ENCODE data around the gene OR7G3.

OR7G3 gene

DNA sequence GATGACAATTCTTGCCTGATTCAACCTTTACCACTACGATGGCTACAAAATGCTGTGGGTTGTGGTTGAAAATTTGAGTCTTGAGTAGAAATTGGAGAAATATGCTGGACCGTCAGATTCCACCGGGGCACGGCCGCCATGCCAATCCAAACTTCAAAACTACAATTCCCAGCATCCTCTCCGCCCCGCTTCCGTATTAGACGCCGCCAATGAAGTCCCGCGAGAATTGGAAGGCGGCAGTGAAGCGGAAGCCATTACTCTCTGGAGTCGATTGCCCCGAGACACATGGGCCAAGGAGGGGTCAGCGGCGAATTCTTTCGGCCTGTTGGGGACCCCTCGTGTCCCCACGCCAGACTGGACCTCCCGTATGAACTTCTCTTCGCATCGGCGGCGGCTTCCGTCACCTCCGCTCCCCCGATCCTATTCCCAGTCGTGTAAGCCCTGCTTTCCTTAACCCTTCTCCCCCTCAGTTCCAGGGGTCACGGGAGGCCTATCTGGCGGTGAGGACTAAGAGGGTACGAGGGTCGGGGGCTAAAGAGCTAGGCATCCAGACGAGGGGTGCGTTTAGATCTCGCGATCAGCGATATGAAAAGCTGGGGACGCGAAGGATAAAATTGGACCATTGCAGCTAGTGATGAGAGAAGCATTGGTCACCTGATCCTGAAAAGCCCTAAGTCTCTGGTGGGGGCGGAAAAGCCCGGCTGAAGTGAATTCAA lies 13.6 kb upstream of the OR7G3 start, which contains the start of gene ZNF317:
ZNF317 (plus strand) TSS at position 239 of the 716 bp plus-strand sequence. CDS start 15,620 bp downstream, outside the sequence.
- peak; percentile 61 for TF ChIP-seq POLR2A (IDR thresholded peaks at IDR 0.05; ENCODE audit: low read depth, low read length)
- DNase-seq (ENCODE audit: insufficient read length, low spot score): peak; percentile 58
- FAIRE-seq: peak; percentile 90

DNA sequence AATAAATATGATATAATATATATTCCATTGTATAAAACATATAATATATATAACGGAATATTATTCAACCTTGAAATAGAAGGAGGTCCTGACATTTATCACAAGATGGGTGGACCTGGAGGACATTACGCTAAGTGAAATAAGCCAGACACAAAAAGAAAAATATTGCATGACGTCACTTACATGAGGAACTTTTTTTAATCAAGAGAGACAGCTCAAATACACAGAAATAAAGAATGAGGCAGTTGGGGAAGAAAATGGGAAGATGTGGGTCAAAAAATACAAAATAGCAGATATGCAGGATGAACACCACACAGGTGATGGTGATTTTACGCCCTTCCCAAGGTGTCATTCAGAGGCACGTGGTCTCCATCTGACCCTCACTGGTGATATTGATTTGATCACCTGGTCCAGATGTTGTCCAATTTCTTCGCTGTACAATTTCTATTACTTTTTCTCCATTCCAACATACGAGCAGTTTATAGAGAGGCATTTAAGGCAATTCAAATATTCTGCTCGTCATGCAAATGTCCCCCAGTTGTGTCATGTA lies 12.9 kb upstream of the OR7G3 start:
- FAIRE-seq (no peak), DNase-seq (ENCODE audit: insufficient read length, low spot score) (no peak)
- TF ChIP-seq POLR2A (IDR thresholded peaks at IDR 0.05; ENCODE audit: low read depth, low read length): no peak

DNA sequence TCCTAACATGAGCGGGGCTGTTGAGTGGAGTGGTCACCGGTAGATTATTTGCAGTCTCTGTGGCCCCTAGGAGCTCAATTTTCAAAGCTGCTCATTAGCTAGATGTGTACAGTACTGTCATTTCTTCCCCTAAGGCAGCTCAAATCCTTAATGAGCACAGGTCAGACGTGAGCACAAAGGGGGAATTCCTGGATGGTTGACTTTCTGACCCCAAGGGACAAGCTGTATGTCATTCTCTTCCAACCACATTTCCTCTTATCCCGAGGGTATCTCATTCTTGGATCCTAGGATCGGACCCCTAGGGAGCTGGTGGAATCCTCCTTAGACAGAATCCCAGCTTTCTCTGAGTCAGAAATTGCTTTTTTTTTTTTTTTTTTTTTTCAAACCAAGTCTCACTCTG lies 5.7 kb upstream of the OR7G3 start:
- FAIRE-seq (no peak), DNase-seq (ENCODE audit: insufficient read length, low spot score) (no peak)
- no peak for TF ChIP-seq POLR2A (IDR thresholded peaks at IDR 0.05; ENCODE audit: low read depth, low read length)

DNA sequence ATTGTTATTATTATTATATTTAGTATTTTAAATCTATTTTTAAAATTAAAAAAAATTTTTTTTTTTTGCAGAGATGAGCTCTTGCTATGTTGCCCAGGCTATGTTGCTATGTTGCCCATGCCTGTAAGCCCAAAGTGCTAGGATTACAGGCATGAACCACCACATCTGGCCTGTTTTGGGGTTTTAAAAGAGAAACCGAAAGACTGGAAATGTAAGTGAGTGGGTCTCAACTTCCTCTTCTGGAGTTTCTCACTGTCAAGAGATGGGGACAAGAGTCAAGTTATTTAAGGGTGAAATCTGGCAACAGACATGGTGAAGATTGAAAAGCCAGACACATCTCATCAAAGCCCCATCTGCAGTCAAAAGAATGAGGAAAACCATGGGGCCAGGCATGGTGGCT lies 4.2 kb upstream of the OR7G3 start:
- DNase-seq (ENCODE audit: insufficient read length, low spot score) (no peak), FAIRE-seq (no peak)
- TF ChIP-seq POLR2A (IDR thresholded peaks at IDR 0.05; ENCODE audit: low read depth, low read length): no peak

DNA sequence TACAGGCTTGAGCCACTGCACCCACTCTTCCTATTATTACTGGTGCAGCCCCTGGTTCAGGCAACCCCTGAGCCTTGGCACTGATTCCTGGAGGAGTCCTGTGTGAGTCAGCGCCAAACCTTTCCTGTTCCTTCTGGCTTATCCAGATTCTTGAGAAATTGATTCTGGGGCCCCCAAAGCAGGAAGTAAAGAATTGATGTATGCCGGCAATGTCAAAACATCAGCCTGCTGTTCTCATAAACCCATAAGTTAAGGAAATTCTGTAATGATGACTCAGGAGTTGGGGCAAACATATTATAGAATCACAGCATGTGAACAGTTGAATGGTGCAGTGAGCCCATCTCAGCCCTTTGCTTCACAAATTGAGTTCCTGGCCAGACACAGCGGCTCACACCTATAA lies 1.4 kb upstream of the OR7G3 start:
- FAIRE-seq (peak; percentile 74), DNase-seq (ENCODE audit: insufficient read length, low spot score) (peak; percentile 64)
- no peak for TF ChIP-seq POLR2A (IDR thresholded peaks at IDR 0.05; ENCODE audit: low read depth, low read length)

DNA sequence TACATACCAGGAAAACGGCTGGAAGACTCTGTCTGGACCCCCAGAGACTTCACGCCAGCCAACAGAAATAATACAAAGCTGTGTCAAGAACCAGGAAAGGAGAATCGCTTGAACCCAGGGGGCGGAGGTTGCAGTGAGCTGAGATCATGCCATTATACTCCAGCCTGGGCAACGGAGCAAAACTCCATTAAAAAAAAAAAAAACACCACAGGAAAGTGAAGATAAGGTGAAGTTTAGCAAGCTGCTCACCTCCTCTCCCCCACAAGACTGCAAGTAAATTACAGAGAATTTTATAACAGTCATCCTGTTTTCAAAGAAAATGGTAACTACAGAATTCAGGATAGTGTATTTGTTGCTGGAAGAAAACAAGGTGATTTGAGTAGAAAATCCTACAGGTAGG lies 10.2 kb downstream of the OR7G3 start:
- DNase-seq (ENCODE audit: insufficient read length, low spot score) (no peak), FAIRE-seq (no peak)
- TF ChIP-seq POLR2A (IDR thresholded peaks at IDR 0.05; ENCODE audit: low read depth, low read length): no peak

DNA sequence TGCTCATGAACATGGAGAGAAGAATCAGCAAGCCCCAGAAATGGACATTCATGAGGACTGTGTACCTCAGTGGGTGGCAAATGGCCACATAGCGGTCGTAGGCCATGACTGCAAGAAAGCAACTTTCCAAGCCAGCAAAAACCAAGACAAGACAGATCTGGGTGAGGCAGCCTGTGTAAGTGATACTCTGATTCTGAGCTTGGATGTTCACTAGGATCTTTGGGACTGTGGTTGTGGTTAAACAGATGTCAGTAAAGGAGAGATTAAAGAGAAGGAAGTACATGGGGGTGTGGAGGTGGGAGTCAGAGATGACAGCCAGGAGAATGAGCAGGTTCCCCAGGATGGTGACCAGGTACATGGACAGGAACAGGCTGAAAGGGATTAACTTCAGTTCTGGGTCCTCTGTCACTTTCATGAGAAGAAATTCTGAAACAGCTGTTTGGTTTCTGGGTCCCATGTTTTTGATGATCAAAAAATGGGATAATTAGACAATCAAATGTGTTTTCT lies 11.4 kb downstream of the OR7G3 start, which contains the start of gene OR7G1:
OR7G1 (minus strand) TSS at position 457 of the 507 bp plus-strand sequence; CDS start at position 457, 0 bp downstream.
- DNase-seq (ENCODE audit: insufficient read length, low spot score) (no peak), FAIRE-seq (no peak)
- TF ChIP-seq POLR2A (IDR thresholded peaks at IDR 0.05; ENCODE audit: low read depth, low read length): no peak

DNA sequence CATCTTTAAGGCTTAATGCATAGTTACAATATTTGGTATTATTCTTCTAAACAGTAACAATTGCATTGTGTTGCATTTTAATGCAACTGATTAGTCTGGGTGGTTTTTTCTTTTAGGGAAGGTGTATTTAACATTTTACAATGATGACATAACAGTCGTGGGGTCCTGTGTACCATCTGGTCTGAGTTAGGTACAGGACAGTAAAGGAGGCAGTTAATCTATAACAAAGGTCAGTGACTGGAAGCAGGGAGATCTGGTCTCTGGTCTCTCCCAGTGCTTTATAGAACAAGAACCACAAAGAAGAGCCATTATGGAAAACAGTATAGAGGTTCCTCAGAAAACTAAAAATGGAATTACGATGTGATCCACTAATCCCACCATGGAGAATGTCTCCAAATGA lies 16.8 kb downstream of the OR7G3 start:
- FAIRE-seq: no peak
- DNase-seq (ENCODE audit: insufficient read length, low spot score): no peak

DNA sequence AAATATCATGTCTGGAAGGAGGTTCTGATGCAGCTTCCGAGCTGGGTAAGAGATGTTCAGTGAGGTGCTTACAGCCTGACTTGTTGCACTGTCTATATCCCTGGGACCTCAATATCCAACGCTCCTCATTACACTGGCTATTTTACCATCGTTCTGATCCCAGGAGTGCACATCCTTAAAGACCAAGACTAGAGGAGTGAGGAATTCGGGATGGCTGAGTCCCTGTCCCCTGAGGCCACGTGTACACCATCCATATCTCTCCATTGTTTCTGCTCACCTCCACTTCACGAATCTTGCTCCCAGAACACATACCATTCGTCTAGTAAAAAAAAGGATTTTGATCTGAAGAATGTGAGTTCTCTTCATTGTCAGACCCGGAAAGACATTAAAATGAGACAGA lies 19.4 kb downstream of the OR7G3 start, which contains the start of gene OR7G2:
OR7G2 (minus strand) TSS at position 101 of the 400 bp plus-strand sequence. CDS start 4,232 bp downstream, outside the sequence.
- DNase-seq (ENCODE audit: insufficient read length, low spot score): no peak
- FAIRE-seq: no peak

More for the DNA sequence above, 16.8 kb downstream of the OR7G3 start:
- no peak for TF ChIP-seq POLR2A (IDR thresholded peaks at IDR 0.05; ENCODE audit: low read depth, low read length)

DNA sequence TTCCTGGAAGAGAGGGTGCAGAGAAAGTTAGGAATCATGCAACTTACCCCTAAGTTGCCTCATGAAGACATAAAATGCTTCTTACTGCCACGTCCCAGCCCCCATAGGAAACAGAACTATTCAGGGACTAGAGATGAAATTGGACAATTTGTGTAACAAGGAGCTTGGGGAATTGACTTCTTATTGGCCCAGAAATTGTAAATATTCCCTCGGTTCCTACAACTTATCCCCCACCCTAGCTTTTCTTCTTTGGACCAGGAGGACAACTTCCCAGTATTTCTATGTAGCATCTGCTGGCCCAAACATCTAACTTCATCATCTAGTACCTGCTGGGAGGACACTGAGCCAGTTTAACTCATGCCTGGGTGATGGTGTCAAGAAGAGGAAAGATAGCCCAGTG lies 40.0 kb downstream of the OR7G3 start, which contains the start of gene OR1M1:
OR1M1 (plus strand) TSS at position 301 of the 400 bp plus-strand sequence. CDS start 6,184 bp downstream, outside the sequence.
- no peak for DNase-seq (ENCODE audit: insufficient read length, low spot score)
- TF ChIP-seq POLR2A (IDR thresholded peaks at IDR 0.05; ENCODE audit: low read depth, low read length): no peak
- no peak for FAIRE-seq

More for the DNA sequence above, 19.4 kb downstream of the OR7G3 start, which contains the start of gene OR7G2:
- no peak for TF ChIP-seq POLR2A (IDR thresholded peaks at IDR 0.05; ENCODE audit: low read depth, low read length)

DNA sequence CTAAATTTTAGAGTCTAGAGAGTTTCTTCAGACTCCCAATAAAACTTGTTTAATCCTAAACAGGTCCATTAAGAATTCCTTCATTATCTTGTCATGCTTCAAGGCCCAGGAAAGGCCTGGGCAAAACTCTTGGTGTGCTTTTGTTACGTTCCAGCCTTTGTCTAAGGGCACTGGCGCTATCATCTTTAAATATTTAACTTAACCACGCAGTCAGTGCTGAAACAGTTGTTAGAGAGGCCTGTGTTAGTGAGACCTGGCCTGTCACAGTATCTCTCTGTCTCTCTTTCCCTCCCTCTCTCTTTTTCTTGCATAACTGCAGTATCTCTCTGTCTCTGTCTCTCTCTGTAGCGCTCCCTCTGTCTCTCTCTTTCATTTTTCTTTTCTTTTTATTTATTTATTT lies 48.1 kb downstream of the OR7G3 start:
- FAIRE-seq (no peak), DNase-seq (ENCODE audit: insufficient read length, low spot score) (no peak)
- TF ChIP-seq POLR2A (IDR thresholded peaks at IDR 0.05; ENCODE audit: low read depth, low read length): no peak

DNA sequence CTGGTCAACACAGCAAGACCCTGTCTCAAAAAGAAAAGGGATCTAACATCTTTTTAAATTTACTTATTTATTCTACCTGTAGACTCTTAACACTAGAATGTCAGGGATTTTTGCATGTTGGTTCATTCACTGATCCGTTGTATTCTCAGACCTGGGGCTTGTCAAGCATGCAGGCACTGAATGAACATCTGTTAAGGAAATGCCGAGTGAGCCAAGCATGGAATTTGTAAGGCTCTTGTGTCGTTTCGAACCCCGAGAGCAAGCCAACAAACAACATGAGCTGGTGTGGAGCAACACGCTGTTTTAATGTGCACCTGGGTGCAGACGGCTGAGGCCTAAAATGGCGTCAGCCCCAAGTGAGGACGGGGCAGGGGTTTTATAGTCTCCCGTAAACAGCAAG lies 49.8 kb downstream of the OR7G3 start:
- FAIRE-seq (no peak), DNase-seq (ENCODE audit: insufficient read length, low spot score) (no peak)
- TF ChIP-seq POLR2A (IDR thresholded peaks at IDR 0.05; ENCODE audit: low read depth, low read length): no peak
